K562 (cell line): ENCODE results near the gene YOD1. TPM values are rescaled to one million over a fixed set of nuclear protein-coding genes. Genes with fewer than 3 reads are reported as not detected.

Experiments used
- ATF7 ChIP-seq: fragments of 450-650 bp; IDR thresholded peaks from 2 replicates; pipeline ENCODE4 v1.7.1; 2014; ENCODE audit warnings: mild to moderate bottlenecking, moderate library complexity
- FOXK1 ChIP-seq: sonication (generic); formaldehyde crosslinking; IDR thresholded peaks from 2 replicates; pipeline ENCODE4 v1.8.0; 2022; ENCODE audit warnings: missing genetic modification reagents, mild to moderate bottlenecking, borderline replicate concordance
- KLF1 ChIP-seq: fragments of 450-650 bp; IDR thresholded peaks from 2 replicates; pipeline ENCODE4 v1.6.1; 2016; ENCODE audit warnings: missing genetic modification characterization, missing compliant biosample characterization
- MLX ChIP-seq, 2 experiments: fragments of 450-650 bp in 1 of 2; sonication (generic) in 1 of 2; formaldehyde crosslinking; conservative IDR thresholded peaks; 2 replicates each; pipeline versions ENCODE4 v1.4.0 to v1.8.1; 2020 to 2022; ENCODE audit warnings: mild to moderate bottlenecking in 1 of 2, missing genetic modification reagents in 1 of 2
- MYC ChIP-seq, 2 experiments: fragments of 250-450 bp in 1 of 2; sonication (Bioruptor Pico) in 1 of 2; IDR thresholded peaks; 2 replicates each; pipeline versions ENCODE4 v1.5.1 to v1.6.1; 2012 to 2021; ENCODE audit warnings: low read depth in 2 of 2, borderline replicate concordance in 1 of 2, improper control_type of control experiment in 1 of 2, low read length in 1 of 2, mild to moderate bottlenecking in 1 of 2, moderate library complexity in 1 of 2
- NCOA4 ChIP-seq: fragments of 450-650 bp; IDR thresholded peaks from 2 replicates; pipeline ENCODE4 v1.6.1; 2018; ENCODE audit warnings: mild to moderate bottlenecking; ENCODE audit not compliant: partially characterized antibody
- NRF1 ChIP-seq, 2 experiments: fragments of 450-650 bp; IDR thresholded peaks in 1 of 2; conservative IDR thresholded peaks in 1 of 2; 2 replicates each; pipeline ENCODE4 v1.6.1; 2014; ENCODE audit warnings: mild to moderate bottlenecking in 2 of 2
- PKNOX1 ChIP-seq: fragments of 450-650 bp; IDR thresholded peaks from 2 replicates; pipeline ENCODE4 v1.6.1; 2016
- PYGO2 ChIP-seq: fragments of 450-650 bp; IDR thresholded peaks from 2 replicates; pipeline ENCODE4 v1.6.1; 2016; ENCODE audit warnings: mild to moderate bottlenecking, missing genetic modification characterization, moderate library complexity, missing compliant biosample characterization
- RBBP5 ChIP-seq: fragments of 200-600 bp; sonication (generic); IDR thresholded peaks from 2 replicates; pipeline ENCODE4 v1.6.1; 2012; ENCODE audit warnings: borderline replicate concordance, mild to moderate bottlenecking, low read length, control low read depth, inconsistent platforms; ENCODE audit not compliant: insufficient read depth, poor library complexity, severe bottlenecking
- SMC3 ChIP-seq: conservative IDR thresholded peaks from 2 replicates; pipeline ENCODE4 v1.6.1; 2011; ENCODE audit warnings: low read depth, low read length, improper control_type of control experiment; ENCODE audit not compliant: insufficient read depth
- SP1 ChIP-seq: sonication (generic); formaldehyde crosslinking; IDR thresholded peaks from 2 replicates; pipeline ENCODE4 v1.8.1; 2022; ENCODE audit warnings: mild to moderate bottlenecking, missing genetic modification reagents
- SRF ChIP-seq, 2 experiments: fragments of 250-450, 450-650 bp in 1 of 2; sonication (Bioruptor Pico) in 1 of 2; sonication (generic) in 1 of 2; formaldehyde crosslinking; IDR thresholded peaks; 2 replicates each; pipeline versions ENCODE4 v1.5.0 to v1.5.1; 2020 to 2022; ENCODE audit warnings: mild to moderate bottlenecking in 1 of 2, missing genetic modification reagents in 1 of 2
- STAT6 ChIP-seq: sonication (generic); formaldehyde crosslinking; IDR thresholded peaks from 2 replicates; pipeline ENCODE4 v1.8.1; 2023; ENCODE audit warnings: mild to moderate bottlenecking, missing genetic modification reagents
- THAP12 ChIP-seq: fragments of 250-450 bp; sonication (Bioruptor Pico); IDR thresholded peaks from 2 replicates; pipeline ENCODE4 v1.9.0; 2021; ENCODE audit warnings: mild to moderate bottlenecking, inconsistent platforms
- ZBTB1 ChIP-seq: sonication (generic); formaldehyde crosslinking; IDR thresholded peaks from 2 replicates; pipeline ENCODE4 v1.8.1; 2023; ENCODE audit warnings: missing genetic modification reagents, low read depth, mild to moderate bottlenecking, borderline replicate concordance
- ZBTB12 ChIP-seq: fragments of 250-450 bp; sonication (Bioruptor Pico); IDR thresholded peaks from 2 replicates; pipeline ENCODE4 v1.4.0; 2020
- polyA plus RNA-seq, 8 experiments: library from polyadenylated mRNA; depleted of rRNA in 4 of 8; stranded (reverse) in 5 of 8; unstranded in 3 of 8; fragments of >200 nt; fragmentation: Nextera tagmentation in 2 of 8; fragmentation: Illumina TruSeq in 1 of 8; extraction: Ambion mirVana in 2 of 8; extraction: Trizol in 1 of 8; gene quantifications; 2 replicates each; pipeline versions ENCODE4 v1.2.1 to v1.2.3, GENCODE V29; 2011 to 2014; ENCODE audit warnings: inconsistent platforms in 1 of 8, missing spikeins in 1 of 8
- total RNA-seq, 7 experiments: library from RNA; depleted of rRNA in 6 of 7; stranded (reverse); fragments of >200 nt in 6 of 7; fragmentation: Illumina TruSeq in 2 of 7; extraction: Trizol in 2 of 7; gene quantifications; 2 replicates each; pipeline versions ENCODE4 v1.2.1 to v1.2.3, GENCODE V29; 2011 to 2021; ENCODE audit warnings: low replicate concordance in 1 of 7

Gene YOD1
- total and polyA plus RNA-seq, 9 of the 15 experiments (the other 6 are each of a cell fraction or from before 2014, with no cell fraction given) = 18.2 to 78.1 (median 46.9) TPM

GRCh38 chr1:207052911-207053769 lies 2.1 kb upstream of the YOD1 start, which contains the start of gene PFKFB2 (continued):
- TF ChIP-seq NRF1 (conservative IDR thresholded peaks at IDR 0.05 in 1 of 2, IDR thresholded peaks at IDR 0.05 in 1 of 2) (peak; percentile 86 to 88), RBBP5 (peak; percentile 70), SRF (CRISPR knock-in tag; IDR thresholded peaks at IDR 0.05) (peak in 1 of 2 experiments; percentile 10; a peak in 1 of 4 replicates), SP1 (CRISPR knock-in tag) (peak; percentile 99), THAP12 (CRISPR knock-in tag) (peak; percentile 65; the same call in 1 of the 2 replicates), MLX (CRISPR knock-in tag; conservative IDR thresholded peaks at IDR 0.05) (no peak), KLF1 (tag) (peak; percentile 59; the same call in 1 of the 2 replicates), PYGO2 (tag) (no peak), ZBTB1 (CRISPR knock-in tag) (peak; percentile 79; the same call in 1 of the 2 replicates), STAT6 (CRISPR knock-in tag) (peak; percentile 58; the same call in 1 of the 2 replicates), FOXK1 (CRISPR knock-in tag) (peak; percentile 53; the same call in 1 of the 2 replicates), PKNOX1 (peak; percentile 46), ATF7 (peak; percentile 84), NCOA4 (no peak), SMC3 (no peak), MYC (IDR thresholded peaks at IDR 0.05; ENCODE audit: low read depth, low read length) (peak; percentile 57), MYC (CRISPR knock-in tag; IDR thresholded peaks at IDR 0.05; ENCODE audit: borderline replicate concordance, low read depth) (no peak), ZBTB12 (0 out of 2 replicates have a peak, but pooled peaks have one; percentile 25)
